Uterus (tissue), 4 donors: Measurements from ENCODE around the gene LTBP2. TPM values are rescaled to one million over a fixed set of nuclear protein-coding genes. Genes with fewer than 3 reads are reported as not detected.
"Not testable (repeated sequence)": the region's sequence is repeated elsewhere in the genome, so short reads cannot be mapped to it uniquely, and the experiment has no call there.

Experiments
- DNase-seq, 2 donors: peaks; one replicate each; pipeline ENCODE4 v3.0.0-alpha.2; 2019 to 2020
- H3K27ac ChIP-seq, 2 donors: fragments of 200-600 bp; sonication (generic); 1 replicate in 1 of 2; 2 replicates in 1 of 2; pipeline ENCODE4 v1.5.1; 2016 to 2018
- H3K27me3 ChIP-seq, 2 donors: fragments of 200-600 bp; sonication (generic); one replicate each; pipeline ENCODE4 v1.5.1; 2018 to 2019; ENCODE audit warnings: control low read depth in 1 of 2
- H3K36me3 ChIP-seq, 2 donors: fragments of 200-600 bp; sonication (generic); one replicate each; pipeline ENCODE4 v1.5.1; 2019; ENCODE audit warnings: control low read depth in 1 of 2
- H3K4me1 ChIP-seq, 2 donors: fragments of 200-600 bp; sonication (generic); one replicate each; pipeline ENCODE4 v1.5.1; 2018 to 2019; ENCODE audit warnings: control low read depth in 1 of 2
- H3K4me3 ChIP-seq, 2 donors: fragments of 200-600 bp; sonication (generic); 1 replicate in 1 of 2; 2 replicates in 1 of 2; pipeline ENCODE4 v1.5.1; 2018 to 2019; ENCODE audit warnings: mild to moderate bottlenecking in 1 of 2
- H3K9me3 ChIP-seq, 2 donors: fragments of 200-600 bp; sonication (generic); one replicate each; pipeline ENCODE4 v1.5.1; 2019; ENCODE audit warnings: control low read depth in 1 of 2
- CTCF ChIP-seq, 4 experiments: fragments of 200-600 bp in 2 of 4; fragments of 450-650 bp in 2 of 4; sonication (generic) in 2 of 4; IDR thresholded peaks; one replicate each; pipeline ENCODE4 v1.5.1; 2016 to 2019; ENCODE audit warnings: antibody characterized with exemption in 4 of 4, mild to moderate bottlenecking in 2 of 4, moderate library complexity in 1 of 4
- POLR2A ChIP-seq, 2 donors: fragments of 450-650 bp; IDR thresholded peaks; one replicate each; pipeline ENCODE4 v1.6.1; 2016; ENCODE audit warnings: antibody characterized with exemption in 2 of 2, mild to moderate bottlenecking in 1 of 2, moderate library complexity in 1 of 2
- intact Hi-C: fragments of 100-400 bp; cut with DNase I; formaldehyde crosslinking; loops from one replicate; pipeline ENCODE4 v1.15.1; 2023; ENCODE audit warnings: low total_unique reads
- total RNA-seq, 4 donors: library from RNA; depleted of rRNA in 3 of 4; stranded (reverse); fragments of >200 nt in 3 of 4; gene quantifications; one replicate each; pipeline versions ENCODE4 v1.1.0 to v1.2.4, GENCODE V29; 2014 to 2023
- donor health status: DM: yes; HTN: yes; CAD: no.

LTBP2 gene
- total RNA-seq, 4 donors from 2014 or later, result 18.8 to 70.6 (median 35.1) TPM

- intact Hi-C loops, result no loop called here
- Histone ChIP-seq H3K27me3 (no peaks in the 10 kb centered on the region), H3K4me3 (no peak overlapping the region), H3K27ac (no peak overlapping the region), H3K4me1 (no peaks in the 10 kb centered on the region), H3K9me3 (no peaks in the 10 kb centered on the region), H3K36me3 (no peaks in the 10 kb centered on the region)
- TF ChIP-seq CTCF (IDR thresholded peaks at IDR 0.05) (no peak), POLR2A (IDR thresholded peaks at IDR 0.05) (no peak)
- no peak for DNase-seq
Observed at GRCh38 chr14:74457565-74457895, 154.5 kb downstream of the LTBP2 start.

- no peak for DNase-seq
- TF ChIP-seq CTCF (IDR thresholded peaks at IDR 0.05) (no peak), POLR2A (IDR thresholded peaks at IDR 0.05) (no peak)
- Histone ChIP-seq H3K4me1 (no peaks in the 10 kb centered on the region), H3K27ac (no peak overlapping the region), H3K27me3 (no peaks in the 10 kb centered on the region), H3K9me3 (no peaks in the 10 kb centered on the region), H3K36me3 (no peaks in the 10 kb centered on the region), H3K4me3 (no peak overlapping the region)
- intact Hi-C loops, result no loop called here
Observed at GRCh38 chr14:74456684-74457564, 155.1 kb downstream of the LTBP2 start.

GRCh38 chr14:74454397-74454796 is 157.6 kb downstream of the LTBP2 start:
- DNase-seq, H3K27ac ChIP-seq, H3K9me3 ChIP-seq, H3K4me1 ChIP-seq, H3K36me3 ChIP-seq, intact Hi-C loops, H3K27me3 ChIP-seq, H3K4me3 ChIP-seq: not testable (repeated sequence)

Other genes starting within 250 kb of the LTBP2 start
- under 1 TPM in 2 of 4 donors, not detected in 2; 0.14 to 0.30 TPM for gene SYNDIG1L, start 186.0 kb downstream of the LTBP2 start, total RNA-seq
- 100 to 1,000 TPM; 151 to 353 (median 209) TPM for gene NPC2, start 118.9 kb downstream of the LTBP2 start, total RNA-seq
- gene ISCA2, start 118.5 kb downstream of the LTBP2 start, total RNA-seq, result 10 to 100 TPM in 2 of 4 donors, 1 to 10 TPM in 2; 1.0 to 22.2 (median 11.0) TPM
- 10 to 100 TPM in 3 of 4 donors, 1 to 10 TPM in 1; 2.1 to 33.8 (median 22.3) TPM for gene AREL1, start 100.8 kb upstream of the LTBP2 start, total RNA-seq
- 100 to 1,000 TPM in 1 of 4 donors, 10 to 100 TPM in 2, 1 to 10 TPM in 1; 6.4 to 116 (median 46.6) TPM for gene FCF1, start 100.9 kb upstream of the LTBP2 start, total RNA-seq
- 100 to 1,000 TPM in 2 of 4 donors, 10 to 100 TPM in 1, 1 to 10 TPM in 1; 8.8 to 118 (median 91.9) TPM for gene YLPM1, start 151.1 kb upstream of the LTBP2 start, total RNA-seq